Progenitor cell of endocrine pancreas (in vitro differentiated cells): ENCODE results near the gene DPCD. TPM values are rescaled to one million over a fixed set of nuclear protein-coding genes. Genes with fewer than 3 reads are reported as not detected.

Experiments
- DNase-seq: peaks from one replicate; pipeline ENCODE4 v3.0.0; 2021; ENCODE audit warnings: low spot score; ENCODE audit not compliant: unreplicated experiment
- H3K27ac Mint-ChIP-seq: 2 replicates; pipeline ENCODE4 v1.8.0; 2021; ENCODE audit warnings: mild to moderate bottlenecking, moderate library complexity, mixed read lengths
- H3K27me3 Mint-ChIP-seq: 2 replicates; pipeline ENCODE4 v1.8.0; 2021; ENCODE audit warnings: mixed read lengths
- H3K36me3 Mint-ChIP-seq: 2 replicates; pipeline ENCODE4 v1.8.0; 2022; ENCODE audit warnings: mixed read lengths; ENCODE audit not compliant: insufficient read depth
- H3K4me1 Mint-ChIP-seq: 2 replicates; pipeline ENCODE4 v1.8.0; 2021; ENCODE audit warnings: low read depth, mixed read lengths
- H3K4me3 Mint-ChIP-seq: 2 replicates; pipeline ENCODE4 v1.8.0; 2021; ENCODE audit warnings: low read depth, mild to moderate bottlenecking, moderate library complexity, mixed read lengths
- H3K9me3 Mint-ChIP-seq: 2 replicates; pipeline ENCODE4 v1.8.0; 2021; ENCODE audit warnings: low read depth, mixed read lengths
- total RNA-seq: library from RNA; stranded (reverse); gene quantifications from 2 replicates; pipeline ENCODE4 v1.2.1, GENCODE V29; 2021
- TF ChIP-seq, protein P1 (sequence below): fragments of 200-600 bp; sonication (generic); IDR thresholded peaks from one replicate; pipeline ENCODE4 v1.5.0; 2021; ENCODE audit warnings: antibody characterized with exemption, mild to moderate bottlenecking; ENCODE audit not compliant: unreplicated experiment

DPCD gene
- total RNA-seq, 1 donor from 2014 or later, result 27.4 TPM

DNA sequence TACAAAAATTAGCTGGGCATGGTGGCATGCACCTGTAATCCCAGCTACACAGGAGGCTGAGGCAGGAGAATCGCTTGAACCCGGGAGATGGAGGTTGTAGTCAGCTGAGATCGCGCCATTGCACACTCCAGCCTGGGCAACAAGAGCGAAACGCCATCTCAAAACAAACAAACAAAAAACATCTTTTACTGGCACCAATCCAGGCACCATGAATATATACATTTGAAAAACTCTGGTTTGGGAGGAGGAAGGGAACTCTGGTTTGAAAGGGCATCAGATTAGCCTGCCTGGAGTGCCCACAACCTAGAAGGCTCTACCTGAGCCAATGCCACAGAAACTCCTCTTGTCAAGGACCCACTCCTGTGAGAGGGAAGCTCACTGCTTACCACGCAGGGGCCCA lies 16.0 kb upstream of the DPCD start:
- H3K36me3 Mint-ChIP-seq, result no peaks in the 10 kb centered on the region
- peaks cover 3% of the 10 kb centered on the region for H3K9me3 Mint-ChIP-seq

DNA sequence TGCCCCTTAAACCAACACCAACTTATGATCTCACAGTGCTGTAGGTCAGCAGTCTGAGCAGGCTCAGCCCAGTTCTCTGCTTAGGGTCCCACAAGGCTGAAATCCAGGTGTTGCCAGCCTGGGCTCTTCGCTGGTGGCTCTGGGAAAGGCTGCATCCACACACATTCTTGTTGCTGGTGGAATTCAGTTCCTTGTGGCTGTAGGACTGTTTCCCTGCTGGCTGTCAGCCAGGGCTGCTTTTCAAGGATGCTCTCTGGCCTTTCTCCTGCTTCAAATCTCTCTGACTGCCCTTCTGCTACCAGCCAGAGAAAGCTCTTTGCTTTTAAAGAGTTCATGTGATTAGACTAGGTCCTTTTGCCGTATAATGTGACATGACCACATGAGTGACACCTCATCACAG lies 15.3 kb upstream of the DPCD start:
- peaks cover 6% of the 10 kb centered on the region for H3K4me1 Mint-ChIP-seq
- H3K27ac Mint-ChIP-seq, result no peak overlapping the region
- H3K9me3 Mint-ChIP-seq, result peaks cover 3% of the 10 kb centered on the region
- TF ChIP-seq, protein P1, sequence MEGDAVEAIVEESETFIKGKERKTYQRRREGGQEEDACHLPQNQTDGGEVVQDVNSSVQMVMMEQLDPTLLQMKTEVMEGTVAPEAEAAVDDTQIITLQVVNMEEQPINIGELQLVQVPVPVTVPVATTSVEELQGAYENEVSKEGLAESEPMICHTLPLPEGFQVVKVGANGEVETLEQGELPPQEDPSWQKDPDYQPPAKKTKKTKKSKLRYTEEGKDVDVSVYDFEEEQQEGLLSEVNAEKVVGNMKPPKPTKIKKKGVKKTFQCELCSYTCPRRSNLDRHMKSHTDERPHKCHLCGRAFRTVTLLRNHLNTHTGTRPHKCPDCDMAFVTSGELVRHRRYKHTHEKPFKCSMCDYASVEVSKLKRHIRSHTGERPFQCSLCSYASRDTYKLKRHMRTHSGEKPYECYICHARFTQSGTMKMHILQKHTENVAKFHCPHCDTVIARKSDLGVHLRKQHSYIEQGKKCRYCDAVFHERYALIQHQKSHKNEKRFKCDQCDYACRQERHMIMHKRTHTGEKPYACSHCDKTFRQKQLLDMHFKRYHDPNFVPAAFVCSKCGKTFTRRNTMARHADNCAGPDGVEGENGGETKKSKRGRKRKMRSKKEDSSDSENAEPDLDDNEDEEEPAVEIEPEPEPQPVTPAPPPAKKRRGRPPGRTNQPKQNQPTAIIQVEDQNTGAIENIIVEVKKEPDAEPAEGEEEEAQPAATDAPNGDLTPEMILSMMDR, result no peak
- no peaks in the 10 kb centered on the region for H3K36me3 Mint-ChIP-seq
- H3K4me3 Mint-ChIP-seq, result no peak overlapping the region
- DNase-seq, result no peak
- peaks cover 47% of the 10 kb centered on the region for H3K27me3 Mint-ChIP-seq

More for the DNA sequence above, 16.0 kb upstream of the DPCD start:
- Mint-ChIP-seq H3K4me3 (no peak overlapping the region), H3K27me3 (peaks cover 53% of the 10 kb centered on the region), H3K27ac (no peak overlapping the region), H3K4me1 (peaks cover 7% of the 10 kb centered on the region)
- TF ChIP-seq, protein P1, result no peak
- DNase-seq, result no peak

DNA sequence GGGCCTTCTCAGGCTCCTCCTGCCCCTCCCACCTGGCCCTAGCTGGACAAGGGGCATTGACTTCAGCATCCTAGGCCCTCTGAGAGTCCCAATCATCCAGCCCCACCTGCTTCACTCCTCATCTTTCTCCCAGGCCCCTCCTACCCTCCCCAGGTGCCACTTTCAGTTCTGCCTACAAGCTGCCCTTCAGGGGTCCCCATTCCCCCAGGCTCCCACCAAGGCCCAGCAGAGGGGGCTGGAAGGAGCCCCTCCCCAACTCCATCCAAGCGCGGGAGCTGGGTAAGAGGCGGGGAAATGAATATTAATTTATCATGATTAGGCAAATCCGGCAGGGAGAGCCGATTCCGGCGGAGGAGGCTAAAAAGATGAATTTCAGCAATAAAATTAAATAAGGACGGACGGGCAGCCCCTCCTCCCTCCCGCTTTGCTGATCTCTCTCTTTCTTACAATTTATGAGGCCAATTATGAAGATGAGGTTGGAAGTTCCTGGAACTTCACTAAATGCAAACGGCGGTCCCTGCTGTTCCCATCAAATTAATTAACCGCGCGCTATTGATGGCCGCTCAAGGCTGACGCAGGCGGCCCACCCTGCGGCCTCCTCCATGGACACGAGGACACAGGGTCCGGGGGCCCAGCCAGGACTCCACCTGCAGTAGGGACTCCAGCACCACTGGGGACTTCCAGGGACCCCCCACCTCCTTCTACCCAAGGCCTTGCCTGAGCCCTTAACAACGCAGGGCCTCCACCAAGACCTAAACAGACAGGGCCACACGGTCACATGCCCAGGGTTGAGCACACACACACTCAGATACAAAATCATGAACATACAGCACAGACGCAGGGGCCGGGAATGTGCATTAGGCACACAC lies 14.0 kb upstream of the DPCD start:
- Mint-ChIP-seq H3K4me1 (peaks cover 6% of the 10 kb centered on the region), H3K9me3 (peaks cover 3% of the 10 kb centered on the region), H3K4me3 (no peak overlapping the region), H3K27ac (no peak overlapping the region), H3K36me3 (peaks cover 3% of the 10 kb centered on the region), H3K27me3 (peaks cover 36% of the 10 kb centered on the region)
- TF ChIP-seq, protein P1, result no peak
- DNase-seq, result no peak

DNA sequence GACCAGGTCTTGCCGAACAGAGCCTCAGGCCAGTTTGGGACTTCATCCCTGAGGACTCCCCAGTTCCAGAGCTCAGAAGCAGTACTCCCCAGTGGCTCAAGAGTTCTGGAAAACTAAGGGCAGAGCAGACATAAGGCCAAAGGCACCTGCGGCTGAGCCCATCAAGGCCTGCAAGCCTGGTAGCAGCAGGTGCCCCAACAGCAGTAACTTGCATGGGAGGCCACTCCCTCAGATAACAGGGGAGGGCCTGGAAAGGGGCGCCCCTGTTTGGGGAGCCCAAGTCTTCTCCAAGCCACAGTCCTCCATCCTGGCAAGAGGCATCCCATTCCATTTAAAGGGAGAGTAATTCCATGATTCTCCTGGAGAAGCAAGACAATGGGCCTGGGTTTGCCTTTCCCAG lies 13.0 kb upstream of the DPCD start:
- Mint-ChIP-seq H3K27ac (no peak overlapping the region), H3K36me3 (peaks cover 3% of the 10 kb centered on the region), H3K27me3 (peaks cover 27% of the 10 kb centered on the region), H3K4me1 (no peaks in the 10 kb centered on the region), H3K4me3 (no peak overlapping the region), H3K9me3 (peaks cover 3% of the 10 kb centered on the region)
- TF ChIP-seq, protein P1, result no peak
- DNase-seq, result no peak

DNA sequence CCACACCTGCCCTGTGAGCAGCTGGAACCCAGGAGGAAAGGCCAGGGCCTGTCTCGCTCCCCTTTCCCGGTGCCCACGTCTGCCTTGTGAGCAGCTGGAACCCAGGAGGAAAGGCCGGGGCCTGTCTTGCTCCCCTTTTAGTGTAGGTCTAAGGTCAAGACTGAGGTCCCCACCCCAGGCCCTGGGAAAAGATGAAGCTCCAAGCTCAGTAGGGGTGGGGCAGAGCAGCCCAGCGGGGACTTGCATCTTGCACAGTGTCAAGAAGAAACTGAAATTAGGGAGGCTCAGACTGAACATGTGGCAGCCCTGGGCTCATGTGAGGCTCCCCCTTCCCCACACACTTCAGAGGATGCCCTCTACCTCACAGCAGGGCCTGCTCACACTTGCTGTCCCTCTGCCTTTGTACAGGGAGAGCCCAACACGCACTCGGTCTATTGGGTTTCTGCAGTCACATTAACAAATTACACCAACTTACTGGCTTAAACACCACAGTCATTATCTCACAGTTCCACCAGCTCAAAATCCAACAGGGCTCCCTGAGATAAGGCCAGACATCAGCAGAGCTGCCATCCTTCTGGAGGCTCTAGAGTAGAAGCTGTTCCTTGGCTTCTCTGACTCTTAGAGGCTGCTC lies 12.4 kb upstream of the DPCD start:
- DNase-seq, result no peak
- H3K4me1 Mint-ChIP-seq, result no peaks in the 10 kb centered on the region
- peaks cover 24% of the 10 kb centered on the region for H3K27me3 Mint-ChIP-seq
- H3K4me3 Mint-ChIP-seq, result no peak overlapping the region
- no peak overlapping the region for H3K27ac Mint-ChIP-seq
- peaks cover 3% of the 10 kb centered on the region for H3K9me3 Mint-ChIP-seq
- peaks cover 3% of the 10 kb centered on the region for H3K36me3 Mint-ChIP-seq
- TF ChIP-seq, protein P1, result no peak
